Superior temporal gyrus (tissue), 1 donor: ENCODE results near the gene ATP6V1D.
"Not testable (repeated sequence)": the region's sequence is repeated elsewhere in the genome, so short reads cannot be mapped to it uniquely, and the experiment has no call there.

ENCODE experiments used
- DNase-seq: peaks from one replicate; pipeline ENCODE4 v3.0.0-alpha.2; 2016; ENCODE audit errors: extremely low spot score

Gene ATP6V1D

GRCh38 chr14:67359775-67360469 lies at the start of gene ATP6V1D, which contains the start of gene EIF2S1:
Gene ATP6V1D, minus strand, starts transcription at chr14:67359804. Its CDS starts 106 bp downstream, at chr14:67359698.
Gene EIF2S1, plus strand, starts transcription at chr14:67360328. Its CDS starts 4,440 bp downstream, at chr14:67364768.
- DNase-seq = peak; percentile 100

GRCh38 chr14:67408122-67408801 lies 48.7 kb upstream of the ATP6V1D start:
- not testable (repeated sequence) for DNase-seq

- DNase-seq = no peak
Measured at GRCh38 chr14:67405771-67406170, 46.2 kb upstream of the ATP6V1D start.

- no peak for DNase-seq
Measured at GRCh38 chr14:67400434-67400833, 40.8 kb upstream of the ATP6V1D start.

- no peak for DNase-seq
Measured at GRCh38 chr14:67397536-67397935, 37.9 kb upstream of the ATP6V1D start.

GRCh38 chr14:67396381-67396970 lies 36.9 kb upstream of the ATP6V1D start:
- no peak for DNase-seq

- no peak for DNase-seq
Measured at GRCh38 chr14:67395876-67396189, 36.2 kb upstream of the ATP6V1D start.

- DNase-seq = no peak
Measured at GRCh38 chr14:67395086-67395875, 35.7 kb upstream of the ATP6V1D start.

GRCh38 chr14:67393689-67394088 lies 34.1 kb upstream of the ATP6V1D start:
- DNase-seq = no peak

- no peak for DNase-seq
Measured at GRCh38 chr14:67392800-67393199, 33.2 kb upstream of the ATP6V1D start.

GRCh38 chr14:67392123-67392522 lies 32.5 kb upstream of the ATP6V1D start:
- DNase-seq = no peak

GRCh38 chr14:67391268-67391667 lies 31.7 kb upstream of the ATP6V1D start:
- no peak for DNase-seq

- DNase-seq = no peak
Measured at GRCh38 chr14:67389811-67390534, 30.4 kb upstream of the ATP6V1D start.

GRCh38 chr14:67389275-67389674 lies 29.7 kb upstream of the ATP6V1D start:
- no peak for DNase-seq

GRCh38 chr14:67387195-67387594 lies 27.6 kb upstream of the ATP6V1D start:
- DNase-seq = no peak

GRCh38 chr14:67385618-67386017 lies 26.0 kb upstream of the ATP6V1D start:
- no peak for DNase-seq

GRCh38 chr14:67385120-67385519 lies 25.5 kb upstream of the ATP6V1D start:
- no peak for DNase-seq

- no peak for DNase-seq
Measured at GRCh38 chr14:67377916-67378315, 18.3 kb upstream of the ATP6V1D start.

GRCh38 chr14:67373347-67373746 lies 13.7 kb upstream of the ATP6V1D start:
- DNase-seq = no peak

- no peak for DNase-seq
Measured at GRCh38 chr14:67372833-67373232, 13.2 kb upstream of the ATP6V1D start.
